Ovary (tissue), 9 donors: Measurements from ENCODE around the gene RSPH3. TPM values are rescaled to one million over a fixed set of nuclear protein-coding genes. Genes with fewer than 3 reads are reported as not detected.

Source experiments
- DNase-seq, 5 donors: peaks; one replicate each; pipeline ENCODE4 v3.0.0-alpha.2; 2019 to 2020
- H3K27ac ChIP-seq, 2 donors: fragments of 200-600 bp; one replicate each; pipeline versions ENCODE4 v1.5.1 to v1.8.0; 2019 to 2022
- H3K27me3 ChIP-seq: fragments of 200-600 bp; one replicate; pipeline ENCODE4 v1.8.0; 2022
- H3K36me3 ChIP-seq: fragments of 200-600 bp; sonication (generic); one replicate; pipeline ENCODE4 v1.5.1; 2019
- H3K4me1 ChIP-seq: one replicate; pipeline ENCODE4 v1.8.1; 2013; ENCODE audit warnings: mild to moderate bottlenecking, moderate library complexity; ENCODE audit not compliant: insufficient read depth
- H3K4me3 ChIP-seq: fragments of 200-600 bp; sonication (generic); one replicate; pipeline ENCODE4 v1.5.1; 2017
- H3K9me3 ChIP-seq, 2 donors: fragments of 200-600 bp in 1 of 2; sonication (generic) in 1 of 2; one replicate each; pipeline versions ENCODE4 v1.5.1 to v1.8.1; 2013 to 2019; ENCODE audit warnings: mild to moderate bottlenecking in 1 of 2, moderate library complexity in 1 of 2
- EP300 ChIP-seq: sonication (generic); formaldehyde crosslinking; IDR thresholded peaks from one replicate; pipeline ENCODE4 v1.6.1; 2017; ENCODE audit warnings: antibody characterized with exemption
- POLR2A ChIP-seq: fragments of 450-650 bp; IDR thresholded peaks from one replicate; pipeline ENCODE4 v1.6.1; 2017; ENCODE audit warnings: antibody characterized with exemption, mild to moderate bottlenecking, moderate library complexity
- WGBS, 3 donors: extraction: QIAGEN DNeasy Blood & Tissue Kit in 1 of 3; methylation state at CpG; one replicate each; pipeline versions ENCODE4 v1.1.5 to v1.1.7; 2013 to 2017; 5-methylcytosine and 5-hydroxymethylcytosine counted together
- intact Hi-C, 4 donors: fragments of 100-400 bp; cut with DNase I; formaldehyde crosslinking; loops; one replicate each; pipeline versions ENCODE4 v1.11.0 to v1.15.1; 2022 to 2023
- polyA plus RNA-seq, 2 donors: library from polyadenylated mRNA; stranded (reverse); fragments of 200-250 nt in 1 of 2; fragments of 350-450 nt in 1 of 2; fragmentation: Illumina TruSeq in 1 of 2; extraction: RNeasy Lipid Tissue Mini Kit (QIAGEN cat#74804) in 1 of 2; gene quantifications; one replicate each; pipeline ENCODE4 v1.2.3, GENCODE V29; 2013 to 2014
- total RNA-seq, 7 donors: library from RNA; depleted of rRNA in 2 of 7; stranded (reverse); fragments of >200 nt in 2 of 7; fragmentation: NEBNext Ultra II Directional in 3 of 7; extraction: Animal tissue kit (Norgen Biotek cat#: 25700) in 3 of 7; gene quantifications; one replicate each; pipeline versions ENCODE4 v1.1.0 to v1.2.4, GENCODE V29; 2016 to 2023
- TF ChIP-seq, protein P1 (sequence below), 3 donors: fragments of 450-650 bp in 2 of 3; fragments of 200-600 bp in 1 of 3; IDR thresholded peaks; one replicate each; pipeline versions ENCODE4 v1.5.1 to v1.8.0; 2016 to 2022; ENCODE audit warnings: antibody characterized with exemption in 3 of 3, mild to moderate bottlenecking in 1 of 3
- donor health status: DM: no; HTN: no; CAD: no; lungs with moderate emphysema.
- donor health status: DM: no; HTN: no; CAD: no.
- donor health status: Bipolar disorder and iron deficiency.
- donor health status: DM: yes; HTN: yes; CAD: no.
- donor health status: DM: no; HTN: no; CAD: no.
- donor health status: DM: yes; HTN: yes; CAD: no.

RSPH3 gene
- total and polyA plus RNA-seq, 9 donors = 2.6 to 9.7 (median 7.6) TPM

- intact Hi-C loops = loop anchor here in 2 of 4 donors (5.0 kb wide), 1 partner anchor 57 kb away; no protein-coding TSS in a partner anchor
- Histone ChIP-seq H3K4me3 (peak within 1 kb of the TSS; percentile 17), H3K36me3 (no peaks in the 10 kb centered on the region), H3K9me3 (no peaks in the 10 kb centered on the region), H3K4me1 (peaks cover 3% of the 10 kb centered on the region), H3K27me3 (no peaks in the 10 kb centered on the region), H3K27ac (no peak within 1 kb of the TSS)
- peak in 3 of 5 donors; percentile 46 to 58 (median 54) for DNase-seq
- no peak for TF ChIP-seq POLR2A
- TF ChIP-seq, protein P1, sequence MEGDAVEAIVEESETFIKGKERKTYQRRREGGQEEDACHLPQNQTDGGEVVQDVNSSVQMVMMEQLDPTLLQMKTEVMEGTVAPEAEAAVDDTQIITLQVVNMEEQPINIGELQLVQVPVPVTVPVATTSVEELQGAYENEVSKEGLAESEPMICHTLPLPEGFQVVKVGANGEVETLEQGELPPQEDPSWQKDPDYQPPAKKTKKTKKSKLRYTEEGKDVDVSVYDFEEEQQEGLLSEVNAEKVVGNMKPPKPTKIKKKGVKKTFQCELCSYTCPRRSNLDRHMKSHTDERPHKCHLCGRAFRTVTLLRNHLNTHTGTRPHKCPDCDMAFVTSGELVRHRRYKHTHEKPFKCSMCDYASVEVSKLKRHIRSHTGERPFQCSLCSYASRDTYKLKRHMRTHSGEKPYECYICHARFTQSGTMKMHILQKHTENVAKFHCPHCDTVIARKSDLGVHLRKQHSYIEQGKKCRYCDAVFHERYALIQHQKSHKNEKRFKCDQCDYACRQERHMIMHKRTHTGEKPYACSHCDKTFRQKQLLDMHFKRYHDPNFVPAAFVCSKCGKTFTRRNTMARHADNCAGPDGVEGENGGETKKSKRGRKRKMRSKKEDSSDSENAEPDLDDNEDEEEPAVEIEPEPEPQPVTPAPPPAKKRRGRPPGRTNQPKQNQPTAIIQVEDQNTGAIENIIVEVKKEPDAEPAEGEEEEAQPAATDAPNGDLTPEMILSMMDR (IDR thresholded peaks at IDR 0.05) = no peak
- 25 to 34% (median 28%) methylated on average over 15 of the region's 15 CpGs for WGBS, 3 donors
Measured at GRCh38 chr6:159044899-159045727, 45.1 kb upstream of the RSPH3 start, which contains the start of gene TAGAP. Gene TAGAP, minus strand, starts transcription at chr6:159044991. Its CDS starts 845 bp downstream, at chr6:159044146.

- H3K9me3 ChIP-seq = no peaks in the 10 kb centered on the region
- H3K4me1 ChIP-seq = peaks cover 3% of the 10 kb centered on the region
- intact Hi-C loops = loop anchor here in 2 of 4 donors (5.0 kb wide), 1 partner anchor 58 kb away; no protein-coding TSS in a partner anchor
- DNase-seq = no peak
- 84 to 91% (median 88%) methylated on average over 7 of the region's 7 CpGs for WGBS, 3 donors
- no peak overlapping the region for H3K4me3 ChIP-seq
- no peak for TF ChIP-seq EP300
- no peak for TF ChIP-seq POLR2A
- TF ChIP-seq, protein P1 (IDR thresholded peaks at IDR 0.05) = no peak
- H3K27ac ChIP-seq = no peak overlapping the region
- H3K36me3 ChIP-seq = no peaks in the 10 kb centered on the region
- no peaks in the 10 kb centered on the region for H3K27me3 ChIP-seq
Measured at GRCh38 chr6:159043947-159044346, 43.9 kb upstream of the RSPH3 start.

- TF ChIP-seq, protein P1 (IDR thresholded peaks at IDR 0.05) = no peak
- TF ChIP-seq EP300 (no peak), POLR2A (no peak)
- DNase-seq = no peak
- WGBS, 3 donors = 65 to 76% (median 71%) methylated on average over 6 of the region's 6 CpGs
- Histone ChIP-seq H3K4me3 (no peak overlapping the region), H3K36me3 (no peaks in the 10 kb centered on the region), H3K9me3 (no peaks in the 10 kb centered on the region), H3K27ac (no peak overlapping the region), H3K4me1 (peaks cover 3% of the 10 kb centered on the region), H3K27me3 (no peaks in the 10 kb centered on the region)
- intact Hi-C loops = loop anchor here in 2 of 4 donors (5.0 kb wide), 1 partner anchor 59 kb away; no protein-coding TSS in a partner anchor
Measured at GRCh38 chr6:159043251-159043650, 43.2 kb upstream of the RSPH3 start.

GRCh38 chr6:159042826-159043181 lies 42.8 kb upstream of the RSPH3 start:
- Histone ChIP-seq H3K36me3 (no peaks in the 10 kb centered on the region), H3K27ac (no peak overlapping the region), H3K27me3 (no peaks in the 10 kb centered on the region), H3K9me3 (no peaks in the 10 kb centered on the region), H3K4me3 (no peak overlapping the region), H3K4me1 (peaks cover 3% of the 10 kb centered on the region)
- TF ChIP-seq, protein P1 (IDR thresholded peaks at IDR 0.05) = no peak
- no peak for TF ChIP-seq EP300
- TF ChIP-seq POLR2A = no peak
- intact Hi-C loops = loop anchor here in 2 of 4 donors (5.0 kb wide), 1 partner anchor 59 kb away; no protein-coding TSS in a partner anchor
- DNase-seq = no peak
- 19 to 20% (median 20%) methylated on average over 5 of the region's 5 CpGs for WGBS, 3 donors
